ENCODE data around the gene LXN. TPM values are rescaled to one million over a fixed set of nuclear protein-coding genes. Genes with fewer than 3 reads are reported as not detected.

LXN gene
- total and polyA plus RNA-seq, 2 of the 8 experiments (the other 6 are each of a cell fraction or from before 2014, with no cell fraction given), result 3.2 to 4.7 TPM

DNA sequence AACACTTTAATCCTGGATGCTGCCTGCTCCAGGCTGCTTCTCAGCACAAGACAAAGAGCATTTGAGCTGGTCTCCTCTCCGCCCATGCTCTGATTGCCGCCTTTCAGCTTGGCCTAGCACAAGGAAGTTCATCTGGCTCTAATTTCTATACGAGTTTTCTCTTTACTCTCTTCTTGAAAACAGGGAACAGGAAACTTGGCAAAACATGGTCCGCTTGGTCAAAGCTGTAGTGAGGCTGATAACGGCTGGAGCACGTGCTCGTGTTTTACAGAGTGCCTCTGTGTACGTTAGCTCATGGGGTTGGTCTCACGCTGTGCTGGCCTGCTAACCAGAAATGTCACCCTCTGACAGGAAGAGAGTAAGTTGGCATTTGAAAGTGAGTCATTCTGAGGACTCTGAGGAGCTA lies 40.6 kb upstream of the LXN start (continued):
- TF ChIP-seq SIRT6 (IDR thresholded peaks at IDR 0.05; ENCODE audit: low read length), result no peak
- no peak for TF ChIP-seq TBP (IDR thresholded peaks at IDR 0.05; ENCODE audit: low read depth, low read length)
- no peak for TF ChIP-seq KDM4A (IDR thresholded peaks at IDR 0.05; ENCODE audit: low read depth, low read length, severe bottlenecking)
- TF ChIP-seq CBX8 (IDR thresholded peaks at IDR 0.05; ENCODE audit: borderline replicate concordance, low read depth, low read length), result no peak
- no peak for TF ChIP-seq KDM5A (IDR thresholded peaks at IDR 0.05; ENCODE audit: low read length)
- TF ChIP-seq CHD2 (IDR thresholded peaks at IDR 0.05; ENCODE audit: low read length), result no peak
- TF ChIP-seq, protein P1, sequence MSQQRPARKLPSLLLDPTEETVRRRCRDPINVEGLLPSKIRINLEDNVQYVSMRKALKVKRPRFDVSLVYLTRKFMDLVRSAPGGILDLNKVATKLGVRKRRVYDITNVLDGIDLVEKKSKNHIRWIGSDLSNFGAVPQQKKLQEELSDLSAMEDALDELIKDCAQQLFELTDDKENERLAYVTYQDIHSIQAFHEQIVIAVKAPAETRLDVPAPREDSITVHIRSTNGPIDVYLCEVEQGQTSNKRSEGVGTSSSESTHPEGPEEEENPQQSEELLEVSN (IDR thresholded peaks at IDR 0.05), result no peak
- no peak for TF ChIP-seq SRF (IDR thresholded peaks at IDR 0.05; ENCODE audit: low read depth, low read length)
- no peak for TF ChIP-seq YY1 (IDR thresholded peaks at IDR 0.05; ENCODE audit: low read depth, low read length)
- no peak for TF ChIP-seq ZNF274 (IDR thresholded peaks at IDR 0.05; ENCODE audit: borderline replicate concordance, extremely low read depth, low read length)
- no peak for TF ChIP-seq FOSL1 (IDR thresholded peaks at IDR 0.05; ENCODE audit: insufficient read depth, low read depth, low read length)

All from H1 (cell line).